ENCODE data around the gene CABCOCO1. TPM values are rescaled to one million over a fixed set of nuclear protein-coding genes. Genes with fewer than 3 reads are reported as not detected.

The CABCOCO1 gene
- total RNA-seq, 1 donor: not detected

GRCh38 chr10:61774031-61774430 lies 111.3 kb downstream of the CABCOCO1 start:
- Histone ChIP-seq H3K27me3 (ENCODE audit: insufficient read depth, low read length) (no peaks in the 10 kb centered on the region), H3K4me3 (ENCODE audit: low read length) (no peak overlapping the region), H3K4me1 (ENCODE audit: insufficient read depth, low read length) (no peaks in the 10 kb centered on the region), H3K9me3 (ENCODE audit: low read depth, low read length) (no peaks in the 10 kb centered on the region)

GRCh38 chr10:61775111-61775510 lies 112.4 kb downstream of the CABCOCO1 start:
- Histone ChIP-seq H3K4me1 (ENCODE audit: insufficient read depth, low read length) (no peaks in the 10 kb centered on the region), H3K9me3 (ENCODE audit: low read depth, low read length) (no peaks in the 10 kb centered on the region), H3K27me3 (ENCODE audit: insufficient read depth, low read length) (no peaks in the 10 kb centered on the region), H3K4me3 (ENCODE audit: low read length) (no peak overlapping the region)

GRCh38 chr10:61776615-61777266 lies 114.0 kb downstream of the CABCOCO1 start:
- no peaks in the 10 kb centered on the region for H3K9me3 ChIP-seq (ENCODE audit: low read depth, low read length)
- no peaks in the 10 kb centered on the region for H3K27me3 ChIP-seq (ENCODE audit: insufficient read depth, low read length)
- no peak overlapping the region for H3K4me3 ChIP-seq (ENCODE audit: low read length)
- H3K4me1 ChIP-seq (ENCODE audit: insufficient read depth, low read length): no peaks in the 10 kb centered on the region

GRCh38 chr10:61778137-61778536 lies 115.4 kb downstream of the CABCOCO1 start:
- Histone ChIP-seq H3K4me1 (ENCODE audit: insufficient read depth, low read length) (no peaks in the 10 kb centered on the region), H3K9me3 (ENCODE audit: low read depth, low read length) (no peaks in the 10 kb centered on the region), H3K27me3 (ENCODE audit: insufficient read depth, low read length) (no peaks in the 10 kb centered on the region), H3K4me3 (ENCODE audit: low read length) (no peak overlapping the region)

- no peaks in the 10 kb centered on the region for H3K9me3 ChIP-seq (ENCODE audit: low read depth, low read length)
- no peaks in the 10 kb centered on the region for H3K27me3 ChIP-seq (ENCODE audit: insufficient read depth, low read length)
- H3K4me3 ChIP-seq (ENCODE audit: low read length): no peak overlapping the region
- H3K4me1 ChIP-seq (ENCODE audit: insufficient read depth, low read length): no peaks in the 10 kb centered on the region
Observed at GRCh38 chr10:61779276-61779675, 116.5 kb downstream of the CABCOCO1 start.

GRCh38 chr10:61779950-61780659 lies 117.4 kb downstream of the CABCOCO1 start:
- H3K4me3 ChIP-seq (ENCODE audit: low read length): no peak overlapping the region
- no peaks in the 10 kb centered on the region for H3K4me1 ChIP-seq (ENCODE audit: insufficient read depth, low read length)
- no peaks in the 10 kb centered on the region for H3K9me3 ChIP-seq (ENCODE audit: low read depth, low read length)
- H3K27me3 ChIP-seq (ENCODE audit: insufficient read depth, low read length): no peaks in the 10 kb centered on the region

- Histone ChIP-seq H3K27me3 (ENCODE audit: insufficient read depth, low read length) (no peaks in the 10 kb centered on the region), H3K9me3 (ENCODE audit: low read depth, low read length) (no peaks in the 10 kb centered on the region), H3K4me1 (ENCODE audit: insufficient read depth, low read length) (no peaks in the 10 kb centered on the region), H3K4me3 (ENCODE audit: low read length) (no peak overlapping the region)
Observed at GRCh38 chr10:61780732-61781131, 118.0 kb downstream of the CABCOCO1 start.

- Histone ChIP-seq H3K9me3 (ENCODE audit: low read depth, low read length) (no peaks in the 10 kb centered on the region), H3K4me3 (ENCODE audit: low read length) (no peak overlapping the region), H3K27me3 (ENCODE audit: insufficient read depth, low read length) (no peaks in the 10 kb centered on the region)
Observed at GRCh38 chr10:61781969-61782403, 119.3 kb downstream of the CABCOCO1 start.

GRCh38 chr10:61784354-61785133 lies 121.8 kb downstream of the CABCOCO1 start:
- Histone ChIP-seq H3K27me3 (ENCODE audit: insufficient read depth, low read length) (no peaks in the 10 kb centered on the region), H3K9me3 (ENCODE audit: low read depth, low read length) (no peaks in the 10 kb centered on the region), H3K4me1 (ENCODE audit: insufficient read depth, low read length) (no peaks in the 10 kb centered on the region), H3K4me3 (ENCODE audit: low read length) (no peak overlapping the region)

More at GRCh38 chr10:61781969-61782403, 119.3 kb downstream of the CABCOCO1 start:
- H3K4me1 ChIP-seq (ENCODE audit: insufficient read depth, low read length): no peaks in the 10 kb centered on the region

- Histone ChIP-seq H3K4me1 (ENCODE audit: insufficient read depth, low read length) (no peaks in the 10 kb centered on the region), H3K27me3 (ENCODE audit: insufficient read depth, low read length) (no peaks in the 10 kb centered on the region), H3K9me3 (ENCODE audit: low read depth, low read length) (no peaks in the 10 kb centered on the region), H3K4me3 (ENCODE audit: low read length) (no peak overlapping the region)
Observed at GRCh38 chr10:61785473-61786105, 122.9 kb downstream of the CABCOCO1 start.

- H3K4me1 ChIP-seq (ENCODE audit: insufficient read depth, low read length): no peaks in the 10 kb centered on the region
- no peak overlapping the region for H3K4me3 ChIP-seq (ENCODE audit: low read length)
- no peaks in the 10 kb centered on the region for H3K9me3 ChIP-seq (ENCODE audit: low read depth, low read length)
- H3K27me3 ChIP-seq (ENCODE audit: insufficient read depth, low read length): no peaks in the 10 kb centered on the region
Observed at GRCh38 chr10:61786728-61787127, 124.0 kb downstream of the CABCOCO1 start.

GRCh38 chr10:61787170-61787569 lies 124.4 kb downstream of the CABCOCO1 start:
- no peak overlapping the region for H3K4me3 ChIP-seq (ENCODE audit: low read length)
- H3K4me1 ChIP-seq (ENCODE audit: insufficient read depth, low read length): no peaks in the 10 kb centered on the region
- H3K27me3 ChIP-seq (ENCODE audit: insufficient read depth, low read length): no peaks in the 10 kb centered on the region

GRCh38 chr10:61789031-61789430 lies 126.3 kb downstream of the CABCOCO1 start:
- Histone ChIP-seq H3K4me1 (ENCODE audit: insufficient read depth, low read length) (no peaks in the 10 kb centered on the region), H3K4me3 (ENCODE audit: low read length) (no peak overlapping the region), H3K9me3 (ENCODE audit: low read depth, low read length) (no peaks in the 10 kb centered on the region), H3K27me3 (ENCODE audit: insufficient read depth, low read length) (no peaks in the 10 kb centered on the region)

More at GRCh38 chr10:61787170-61787569, 124.4 kb downstream of the CABCOCO1 start:
- no peaks in the 10 kb centered on the region for H3K9me3 ChIP-seq (ENCODE audit: low read depth, low read length)

GRCh38 chr10:61791216-61791615 lies 128.5 kb downstream of the CABCOCO1 start:
- no peaks in the 10 kb centered on the region for H3K4me1 ChIP-seq (ENCODE audit: insufficient read depth, low read length)
- H3K4me3 ChIP-seq (ENCODE audit: low read length): no peak overlapping the region
- H3K9me3 ChIP-seq (ENCODE audit: low read depth, low read length): no peaks in the 10 kb centered on the region
- H3K27me3 ChIP-seq (ENCODE audit: insufficient read depth, low read length): no peaks in the 10 kb centered on the region

Measured in mononuclear cell (primary cell).